HG03565 (cell line): Measurements from ENCODE around the gene PTPRF.

Source experiments
- ATAC-seq: cut with Tn5 transposase; IDR thresholded peaks from one replicate; pipeline ENCODE4 v1.9.1; 2021; ENCODE audit warnings: mild to moderate bottlenecking, moderate library complexity; ENCODE audit not compliant: unreplicated experiment

Gene PTPRF

DNA sequence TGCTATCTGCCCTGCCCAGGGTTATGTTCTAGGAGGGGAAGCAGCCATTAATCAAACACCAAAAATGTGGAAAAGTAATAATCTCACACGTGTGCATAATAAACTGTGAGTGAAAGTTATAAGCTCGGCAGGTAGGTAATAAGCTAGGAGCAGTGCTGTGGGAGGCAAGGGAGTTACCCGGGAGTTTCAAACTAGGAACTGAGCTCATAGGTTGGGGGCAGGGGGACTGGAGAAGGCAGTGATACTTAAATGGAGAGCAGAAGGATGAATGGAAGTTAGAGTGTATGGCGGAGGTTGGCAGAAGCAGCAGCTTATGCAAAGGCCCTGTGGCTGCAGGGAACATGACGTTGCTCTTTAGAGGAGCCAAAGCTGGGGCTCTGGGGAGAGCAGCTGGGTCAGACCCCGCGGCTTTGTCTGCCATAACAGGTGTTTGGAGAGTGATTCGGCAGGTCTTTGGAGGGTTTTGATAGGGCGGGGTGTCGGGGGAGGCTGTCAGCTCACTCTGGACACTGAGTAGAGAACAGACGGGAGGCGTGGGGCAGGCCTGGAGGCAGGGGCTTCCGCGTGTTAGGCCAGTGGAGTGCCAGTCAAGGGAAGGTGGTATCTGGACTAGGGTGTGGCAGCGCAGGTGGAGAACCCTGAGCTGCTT lies 20.0 kb downstream of the PTPRF start:
- ATAC-seq: no peak

DNA sequence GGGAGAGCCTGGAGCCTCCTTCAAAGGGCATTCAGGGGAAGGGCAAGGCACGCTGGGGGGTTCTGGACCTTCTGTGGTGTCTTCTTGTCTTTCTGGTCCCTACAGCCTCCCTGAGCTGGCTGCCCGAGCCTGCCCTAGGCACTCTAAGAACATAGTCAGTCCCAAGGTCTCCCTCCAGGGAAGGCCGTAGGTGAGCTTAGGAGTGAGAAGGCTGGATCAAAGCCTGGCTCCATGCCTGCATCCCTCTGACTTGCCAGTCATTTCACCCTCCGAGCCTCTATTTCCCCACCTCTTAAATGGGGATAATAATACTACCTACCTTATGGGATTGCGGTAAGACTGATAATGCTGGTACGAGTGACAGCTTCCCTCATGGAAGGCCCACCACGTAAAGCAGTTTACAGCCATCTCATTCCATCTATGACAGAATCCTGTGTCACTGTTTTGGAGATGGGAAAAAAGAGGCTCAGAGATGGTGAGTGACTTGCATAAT lies 20.8 kb downstream of the PTPRF start:
- no peak for ATAC-seq

DNA sequence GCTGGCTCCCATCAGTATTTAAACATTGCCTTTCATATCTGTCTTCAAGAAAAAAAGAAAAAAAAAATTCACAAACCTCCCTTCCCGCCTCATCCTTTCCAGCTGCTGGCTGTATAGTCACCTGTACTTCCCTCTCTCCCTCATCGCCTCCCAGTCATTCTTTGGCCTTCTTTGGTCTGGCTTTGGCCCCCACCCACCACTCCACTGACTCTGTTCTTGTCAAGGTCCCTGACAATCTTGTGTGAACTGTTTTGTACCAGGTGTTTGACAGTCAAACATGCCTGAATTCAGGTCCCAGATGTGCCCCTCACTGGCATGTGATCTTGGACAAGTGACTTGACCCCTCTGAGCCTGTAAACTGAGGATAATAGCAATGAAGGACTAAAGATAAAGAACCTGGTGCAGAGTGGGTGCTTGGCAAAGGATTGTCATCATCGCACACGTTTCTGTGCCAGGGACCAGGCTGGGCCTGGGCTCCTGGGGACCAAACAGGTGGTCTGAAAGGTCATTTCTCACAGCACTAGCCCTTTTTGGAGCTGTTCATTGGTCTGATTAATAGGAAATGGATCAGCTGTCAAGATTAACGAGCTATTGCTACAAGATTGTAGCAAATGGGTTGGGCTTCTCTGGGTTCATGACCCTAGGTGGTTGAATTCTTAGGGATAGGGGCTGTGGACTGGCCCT lies 21.5 kb downstream of the PTPRF start:
- no peak for ATAC-seq

DNA sequence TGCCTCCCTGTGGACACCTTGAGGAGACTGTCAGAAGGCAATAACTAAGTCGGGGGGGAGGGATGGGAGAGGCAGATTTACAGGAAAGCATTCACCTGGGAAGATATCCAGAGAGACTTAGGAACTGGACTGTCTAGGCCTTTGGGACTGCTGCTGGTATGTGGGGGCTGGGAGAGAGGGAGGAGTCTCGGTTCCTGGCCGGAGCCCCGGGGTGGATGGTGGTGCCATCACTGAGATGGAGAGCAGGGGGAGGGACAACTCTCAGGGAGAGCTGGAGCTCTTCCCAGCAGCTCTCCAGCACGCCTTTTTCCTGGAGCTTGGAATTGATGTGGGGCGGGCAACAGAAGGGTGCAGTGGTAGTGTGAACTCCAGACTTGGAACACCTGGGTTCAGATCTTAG lies 22.1 kb downstream of the PTPRF start:
- ATAC-seq: no peak

DNA sequence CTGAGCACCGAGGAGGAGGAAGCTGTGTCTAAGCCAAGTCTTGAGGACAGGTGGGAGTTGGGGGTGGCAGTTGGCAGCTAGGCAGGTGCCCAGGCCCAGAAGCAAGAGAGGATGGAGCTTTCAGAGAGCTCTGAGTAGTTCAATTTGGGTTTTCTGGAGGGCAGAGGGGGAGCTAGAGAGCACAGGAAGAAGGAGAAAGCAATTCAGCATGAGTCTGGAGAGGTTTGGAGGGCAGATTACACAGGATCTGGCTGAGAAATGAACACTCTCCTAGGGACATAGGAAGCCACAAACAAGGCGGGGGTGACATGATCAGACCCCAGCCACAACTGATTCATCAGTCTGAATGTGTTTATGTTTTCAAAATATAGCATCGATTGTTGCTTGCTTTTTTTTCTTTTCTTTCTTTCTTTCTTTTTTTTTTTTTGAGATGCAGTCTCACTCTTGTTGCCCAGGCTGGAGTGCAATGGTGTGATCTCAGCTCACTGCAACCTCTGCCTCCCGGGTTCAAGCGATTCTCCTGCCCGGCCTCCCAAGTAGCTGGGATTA lies 23.8 kb downstream of the PTPRF start:
- no peak for ATAC-seq

DNA sequence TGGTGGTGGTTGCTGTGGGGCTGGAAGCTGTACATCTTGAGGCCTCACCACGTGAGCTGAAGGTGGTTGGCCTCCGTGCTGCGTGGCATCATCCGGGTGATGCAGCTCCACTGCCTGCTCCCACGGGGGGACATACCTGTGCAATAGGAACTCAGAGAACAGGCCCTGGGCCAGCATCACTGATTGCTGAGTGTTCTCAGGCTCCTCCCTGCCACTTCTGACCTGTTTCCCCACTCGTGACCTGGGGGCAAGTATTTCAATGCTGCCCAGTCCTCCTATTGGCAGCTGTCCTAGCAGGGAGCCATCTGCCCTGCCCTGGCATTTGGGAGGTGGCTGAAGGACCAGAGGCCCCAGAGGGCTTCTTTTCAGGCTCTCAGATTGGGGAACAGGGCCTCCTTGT lies 26.1 kb downstream of the PTPRF start:
- ATAC-seq: no peak

DNA sequence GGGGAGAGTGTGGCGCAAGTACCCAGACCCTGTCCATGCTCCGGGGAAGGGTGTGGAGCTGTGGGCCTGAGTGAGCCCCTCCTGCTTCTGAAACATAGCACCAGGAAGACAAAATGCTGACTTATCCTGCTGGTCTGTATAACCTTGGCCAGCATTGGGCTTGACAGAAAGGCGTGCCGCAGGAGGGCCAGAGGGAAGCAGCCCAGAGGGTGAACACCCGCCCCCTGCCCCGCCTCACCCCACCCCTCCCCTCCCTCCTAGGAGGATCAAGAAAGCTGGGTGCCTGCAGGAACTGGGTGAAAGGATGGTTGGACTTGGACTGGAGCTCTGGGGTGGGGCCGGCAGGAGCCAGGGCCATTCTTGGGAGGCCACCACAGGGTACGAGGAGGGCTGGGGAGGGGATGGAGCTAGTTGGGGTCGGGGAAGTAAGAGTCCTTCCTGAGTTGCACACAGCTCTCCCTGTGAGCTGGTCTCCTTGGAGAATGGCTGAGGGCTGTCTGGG lies 27.1 kb downstream of the PTPRF start:
- ATAC-seq: no peak

DNA sequence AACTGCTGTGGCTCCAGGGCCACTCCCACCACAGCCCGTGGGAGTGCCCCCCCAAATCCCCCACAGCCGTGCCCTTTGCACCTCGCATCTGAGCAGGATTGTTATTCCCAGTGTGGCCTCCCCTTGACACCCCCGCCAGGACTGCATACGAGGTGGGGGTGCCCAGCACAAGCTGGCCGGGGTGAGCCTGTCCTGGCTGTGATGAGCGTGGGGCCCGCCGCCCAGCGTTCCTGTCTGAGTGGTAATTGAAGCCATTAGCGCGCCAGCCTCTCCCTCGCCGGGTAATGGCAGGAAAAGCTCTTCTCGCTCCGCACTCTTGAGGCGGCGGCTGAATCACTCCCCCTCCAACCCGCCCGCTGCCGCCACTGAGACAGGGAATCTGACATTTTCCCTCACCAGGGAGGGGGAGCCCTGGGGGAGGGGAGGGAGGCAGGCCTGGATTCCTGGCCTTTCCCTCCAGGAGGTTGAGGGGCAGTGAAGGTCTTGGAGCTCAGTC lies 27.7 kb downstream of the PTPRF start:
- ATAC-seq: no peak

DNA sequence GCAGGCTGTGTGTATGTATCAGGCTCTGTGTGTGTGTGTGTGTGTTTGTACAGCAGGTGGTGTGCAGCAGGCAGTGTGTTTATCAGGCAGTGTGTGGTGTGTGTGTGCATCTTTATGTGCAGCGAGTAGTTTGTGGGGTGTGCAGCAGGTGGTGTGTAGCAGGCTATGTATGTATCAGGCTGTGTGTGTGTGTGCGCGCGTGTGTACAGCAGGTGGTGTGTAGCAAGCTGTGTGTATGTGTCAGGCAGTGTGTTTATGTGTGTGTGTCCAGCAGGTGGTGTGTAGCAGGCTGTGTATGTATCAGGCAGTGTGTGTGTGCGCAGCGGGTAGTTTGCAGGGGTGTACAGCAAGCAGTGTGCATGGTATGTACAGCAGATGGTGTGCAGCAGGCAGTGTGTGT lies 29.0 kb downstream of the PTPRF start:
- no peak for ATAC-seq

DNA sequence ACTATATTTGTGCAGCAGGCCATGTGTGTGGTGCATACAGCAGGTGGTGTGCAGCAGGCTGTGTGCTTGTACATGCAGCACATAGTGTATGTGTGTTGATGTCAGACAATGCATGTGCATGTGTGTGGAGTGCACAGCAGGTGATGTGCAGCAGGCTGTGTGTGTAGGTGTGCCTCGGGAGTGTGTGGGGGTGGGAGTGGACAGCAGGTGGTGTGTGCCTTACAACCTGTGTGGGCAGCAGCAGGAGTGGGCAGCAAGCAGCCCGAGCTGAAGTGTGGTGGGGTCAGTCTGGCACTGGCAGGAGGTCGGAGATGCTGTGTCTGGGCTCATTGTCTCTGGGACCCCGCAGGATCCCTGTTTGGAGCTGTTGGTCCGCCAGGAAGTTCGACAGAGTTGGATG lies 29.6 kb downstream of the PTPRF start:
- no peak for ATAC-seq

DNA sequence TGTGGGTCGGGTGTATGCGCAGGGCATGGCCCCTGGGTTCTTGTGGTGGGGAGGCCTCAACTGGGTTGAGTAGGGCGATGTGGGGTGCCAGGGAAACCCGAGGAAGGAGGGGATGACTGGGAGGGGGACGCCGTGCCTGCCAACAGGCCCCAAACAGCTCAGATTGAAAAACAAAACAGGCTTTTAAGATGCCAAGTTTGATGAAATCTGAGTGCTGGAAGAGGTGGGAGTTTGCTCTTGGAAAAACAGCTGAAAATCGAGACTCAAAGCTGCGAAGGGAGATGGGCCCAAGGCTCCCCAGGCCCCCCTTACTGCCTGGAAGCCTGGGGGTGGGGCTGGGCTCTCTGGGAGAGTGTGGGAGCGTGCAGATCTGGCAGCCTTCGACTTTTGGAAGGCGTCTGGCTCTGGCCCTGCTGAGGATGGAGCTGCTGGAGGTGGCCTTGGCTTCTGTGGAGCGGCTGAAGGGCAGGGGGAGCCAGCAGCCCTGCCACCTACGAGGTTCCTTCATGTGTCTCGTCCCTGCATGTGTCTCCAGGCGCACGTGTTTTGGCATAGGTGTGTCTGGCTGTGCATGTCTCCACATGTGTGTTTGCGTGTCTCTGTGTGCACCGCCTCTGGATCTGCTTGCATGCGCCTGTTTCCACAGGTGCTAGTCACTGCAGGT lies 33.3 kb downstream of the PTPRF start:
- no peak for ATAC-seq

DNA sequence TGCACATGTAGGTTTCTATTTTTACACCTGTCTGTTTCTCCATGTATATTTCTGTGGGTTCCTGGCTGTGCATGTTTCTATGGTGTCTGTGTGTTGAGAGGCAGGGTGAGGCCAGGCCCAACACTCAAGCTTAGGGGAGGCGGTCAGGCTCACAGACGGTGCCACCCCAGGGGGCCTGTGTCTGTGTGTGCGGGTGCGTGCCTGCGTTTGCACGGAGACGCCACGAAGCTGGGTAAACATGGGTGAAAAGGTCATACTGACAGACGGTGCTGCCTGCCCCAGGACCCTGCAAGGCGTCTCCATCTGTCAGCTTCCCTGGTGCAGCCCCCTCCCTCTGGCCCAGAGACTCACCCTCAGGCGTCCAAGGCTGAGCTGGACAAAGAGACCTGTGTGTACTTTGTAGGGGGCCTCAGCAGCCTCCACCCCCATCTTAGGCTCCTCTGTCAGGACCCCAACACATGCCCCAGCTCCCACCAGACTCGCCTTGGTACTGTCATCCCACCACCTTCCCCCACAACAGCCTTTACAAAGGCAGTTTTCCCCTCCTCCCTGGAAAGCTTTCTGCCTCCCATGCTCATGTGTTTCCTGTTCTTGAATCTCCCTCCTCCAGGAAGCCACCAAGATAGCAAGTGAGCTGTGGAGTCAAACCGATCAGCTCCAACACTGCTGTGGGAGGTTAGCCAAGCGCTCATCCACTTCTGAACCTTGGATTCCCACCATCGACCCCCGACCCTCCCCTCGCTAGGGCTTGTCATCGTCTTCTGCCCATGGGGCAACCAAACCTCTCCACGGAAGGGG lies 34.1 kb downstream of the PTPRF start:
- no peak for ATAC-seq

DNA sequence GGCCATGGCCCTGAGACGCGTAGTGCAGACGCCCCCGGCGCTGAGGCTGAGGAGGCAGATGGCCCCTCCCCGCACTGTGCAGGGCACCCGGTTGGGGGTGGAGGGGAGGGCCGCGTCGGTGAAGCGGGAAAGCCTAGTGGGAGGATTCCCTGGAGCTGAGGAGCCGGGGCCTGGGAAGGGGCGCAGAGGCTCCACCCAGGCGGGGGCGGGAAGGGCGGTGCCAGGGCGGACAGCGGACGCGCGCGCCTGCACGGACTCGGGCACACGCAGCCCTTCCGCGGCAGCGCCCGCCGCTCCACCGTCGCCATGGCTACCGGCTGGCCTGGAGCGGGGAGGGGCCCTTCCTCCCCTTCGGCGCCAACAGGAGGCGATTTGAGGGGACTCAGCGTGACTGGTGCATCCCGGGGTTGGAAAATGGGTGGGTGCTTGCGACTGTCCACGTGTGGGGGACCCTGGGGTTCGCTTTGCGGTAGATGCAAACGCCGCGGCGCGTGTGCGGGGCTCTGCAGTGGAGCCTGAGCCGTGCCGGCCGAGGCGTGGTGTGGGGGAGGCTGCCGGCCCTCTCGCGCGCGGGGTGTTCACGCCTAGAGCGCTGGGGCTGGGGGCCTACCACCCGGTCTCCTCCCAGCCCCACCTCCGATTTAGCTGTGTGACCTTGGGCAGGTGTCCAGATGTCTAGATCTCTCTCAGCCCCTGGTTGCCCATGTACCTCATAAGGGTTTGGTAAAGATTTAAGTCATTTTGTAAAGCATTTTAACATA lies 35.1 kb downstream of the PTPRF start:
- ATAC-seq: no peak

DNA sequence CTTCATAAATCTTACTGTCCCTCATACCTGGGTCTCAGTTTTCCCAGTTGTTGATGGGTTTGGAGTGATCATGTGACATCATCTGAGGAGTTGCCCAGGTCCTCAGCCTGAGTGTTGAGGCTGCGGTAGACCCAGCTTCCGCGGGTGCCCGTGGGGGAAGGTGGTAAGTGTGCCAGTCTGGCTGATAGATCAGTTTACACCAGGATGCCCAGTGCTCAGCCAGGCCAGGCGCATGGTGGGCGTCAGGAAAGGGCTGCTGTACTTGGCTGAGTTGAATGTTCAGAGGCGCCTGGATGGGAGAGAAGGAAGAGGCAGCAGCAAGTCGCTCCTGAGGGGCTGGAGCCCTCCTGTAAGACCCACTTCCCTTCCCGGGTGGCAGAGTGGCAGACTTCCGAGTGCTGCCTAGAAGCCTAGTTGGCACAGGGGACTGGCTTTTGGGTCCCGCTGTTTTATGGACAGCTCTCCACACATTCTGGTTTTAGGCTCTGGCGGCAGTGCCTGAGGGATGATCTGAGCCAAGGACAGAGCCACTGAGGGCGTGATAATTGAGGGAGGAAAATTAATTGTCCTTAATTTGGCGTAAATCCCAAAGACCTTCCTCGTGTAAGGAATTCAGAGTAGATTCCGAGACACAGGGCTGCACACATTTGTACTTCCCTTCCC lies 35.8 kb downstream of the PTPRF start:
- ATAC-seq: no peak

DNA sequence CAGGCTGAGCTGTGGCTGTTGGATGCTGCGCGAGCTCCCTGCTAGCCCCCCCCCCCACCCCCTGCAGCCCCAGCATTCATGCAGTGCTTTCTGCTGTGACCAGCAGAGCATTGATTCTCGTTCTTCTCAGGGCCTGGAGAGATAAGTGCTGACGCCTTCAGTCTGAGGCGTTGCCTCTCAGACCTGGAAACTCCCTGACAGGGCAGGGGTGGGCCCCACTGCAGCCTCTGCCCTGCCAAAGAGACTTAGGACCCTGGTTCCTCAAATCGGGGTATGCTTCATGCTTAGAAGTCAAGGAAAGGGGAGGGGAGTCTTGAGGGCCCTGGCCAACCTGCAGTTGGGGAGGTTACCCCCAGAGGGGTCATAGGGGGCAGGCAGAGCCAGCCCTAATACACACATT lies 38.5 kb downstream of the PTPRF start:
- no peak for ATAC-seq

DNA sequence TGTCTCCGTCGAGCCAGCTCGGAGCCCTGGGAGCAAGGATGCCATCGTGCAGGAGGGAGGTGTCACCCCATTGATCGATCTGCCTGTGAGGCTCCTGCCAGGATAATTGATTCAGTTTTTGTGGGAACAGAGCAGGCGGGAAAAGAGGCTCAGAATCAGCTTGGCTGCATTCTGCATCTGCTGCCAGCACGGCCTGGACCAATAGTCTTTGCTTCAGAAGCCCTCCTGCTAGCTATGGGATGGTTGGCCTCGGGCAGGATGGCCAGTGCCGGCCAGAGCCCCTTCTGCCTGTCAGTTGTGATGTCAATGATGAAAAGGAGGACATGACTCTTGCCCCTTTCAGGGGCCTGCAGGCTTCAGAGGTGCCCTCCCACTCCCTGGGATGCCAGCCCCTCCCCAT lies 39.6 kb downstream of the PTPRF start:
- ATAC-seq: no peak

DNA sequence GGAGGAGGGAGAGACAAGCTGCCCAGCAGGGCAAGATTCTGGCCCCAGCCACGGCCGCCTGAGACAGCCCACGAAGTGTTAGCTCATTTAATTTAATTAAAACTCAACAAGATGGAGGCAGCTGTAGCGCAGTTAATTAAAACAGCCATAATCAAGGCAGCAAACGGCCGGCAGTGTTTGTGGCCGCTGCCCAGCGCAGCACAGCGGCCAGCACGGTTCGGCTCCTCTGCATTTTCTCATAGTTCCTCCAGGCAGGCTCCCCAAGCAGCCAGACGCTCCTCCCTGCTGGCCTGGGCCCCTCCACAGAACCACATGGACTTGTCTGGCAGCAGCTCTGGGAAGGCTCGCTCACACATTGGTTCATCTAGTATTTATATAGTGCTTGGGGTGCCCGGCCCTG lies 40.0 kb downstream of the PTPRF start:
- ATAC-seq: no peak

DNA sequence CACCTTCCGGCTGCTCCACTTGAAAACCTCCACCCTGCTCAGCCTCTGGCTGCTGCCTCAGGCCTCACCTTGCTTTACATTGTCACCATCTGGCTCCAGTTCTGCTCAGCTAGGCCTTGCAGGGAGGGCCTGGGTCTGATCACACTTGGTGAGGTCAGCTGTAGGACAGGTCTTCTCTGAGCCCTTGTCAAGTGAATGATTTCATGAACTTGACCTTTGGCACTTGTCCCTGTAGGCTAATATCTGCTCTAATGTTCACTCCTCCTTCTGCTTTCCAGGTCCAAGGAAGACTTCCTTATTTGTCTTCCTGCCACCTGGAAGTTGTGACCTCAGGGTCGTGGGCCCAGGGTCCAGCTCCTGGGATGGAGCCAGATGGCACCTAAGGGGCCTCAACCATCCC lies 41.4 kb downstream of the PTPRF start:
- ATAC-seq: no peak

DNA sequence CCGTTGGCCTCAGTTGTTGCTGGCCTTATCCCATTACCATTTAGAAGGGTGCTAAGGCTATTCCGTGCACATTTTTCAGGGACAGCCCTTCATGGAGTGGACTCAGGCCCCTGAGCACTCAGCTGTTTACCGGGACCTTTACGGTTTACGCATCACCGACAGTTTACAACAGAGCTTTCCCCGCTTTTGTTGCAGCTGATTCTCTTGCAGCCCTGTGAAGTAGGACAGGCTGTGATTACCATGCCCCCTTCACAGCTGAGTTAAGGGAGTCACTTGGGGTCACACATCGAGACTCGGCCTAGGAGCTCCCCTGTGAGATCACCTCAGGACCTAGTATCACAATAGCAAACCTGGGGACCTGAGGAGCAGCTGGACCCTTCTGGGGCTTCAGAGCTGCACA lies 41.9 kb downstream of the PTPRF start:
- ATAC-seq: no peak
